Activated naive CD8-positive, alpha-beta T cell treated with anti-CD3 and anti-CD28 coated beads, Interleukin-2, amount 10 ng/mL, durations not matched to agents 7 days and 5 days (primary cell): ENCODE measurements around the gene S100A8. TPM values are rescaled to one million over a fixed set of nuclear protein-coding genes. Genes with fewer than 3 reads are reported as not detected.

Source experiments
- ATAC-seq: fragments of 150-1000 bp; cut with Tn5 transposase; one replicate; pipeline ENCODE4 v1.10.0; 2021; ENCODE audit warnings: low read depth, moderate library complexity
- POLR2A ChIA-PET: fragments of 350-600 bp; sonication (Branson Sonifier 250); formaldehyde crosslinking; loops from one replicate; lab custom pipeline; 2021; ENCODE audit warnings: antibody characterized with exemption; lab: Charles Lee
- DNase-seq: peaks from one replicate; pipeline ENCODE4 v3.0.0; 2021
- H3K27ac Mint-ChIP-seq: one replicate; pipeline ENCODE4 v1.8.0; 2022; ENCODE audit warnings: mild to moderate bottlenecking, mixed read lengths
- H3K27me3 Mint-ChIP-seq: one replicate; pipeline ENCODE4 v1.8.0; 2022; ENCODE audit warnings: mild to moderate bottlenecking, moderate library complexity, mixed read lengths
- H3K36me3 Mint-ChIP-seq: one replicate; pipeline ENCODE4 v1.8.0; 2021; ENCODE audit warnings: mild to moderate bottlenecking, mixed read lengths
- H3K4me1 Mint-ChIP-seq: one replicate; pipeline ENCODE4 v1.8.0; 2021; ENCODE audit warnings: mixed read lengths
- H3K4me3 Mint-ChIP-seq: one replicate; pipeline ENCODE4 v1.8.0; 2022; ENCODE audit warnings: mild to moderate bottlenecking, moderate library complexity, mixed read lengths
- H3K9me3 Mint-ChIP-seq: one replicate; pipeline ENCODE4 v1.8.0; 2021; ENCODE audit warnings: mixed read lengths
- total RNA-seq, 2 experiments: library from RNA; stranded (reverse); gene quantifications; one replicate each; pipeline ENCODE4 v1.2.3, GENCODE V29; 2021

The S100A8 gene
- total RNA-seq, 2 experiments from 2014 or later = 0.94 to 1.2 TPM

DNA sequence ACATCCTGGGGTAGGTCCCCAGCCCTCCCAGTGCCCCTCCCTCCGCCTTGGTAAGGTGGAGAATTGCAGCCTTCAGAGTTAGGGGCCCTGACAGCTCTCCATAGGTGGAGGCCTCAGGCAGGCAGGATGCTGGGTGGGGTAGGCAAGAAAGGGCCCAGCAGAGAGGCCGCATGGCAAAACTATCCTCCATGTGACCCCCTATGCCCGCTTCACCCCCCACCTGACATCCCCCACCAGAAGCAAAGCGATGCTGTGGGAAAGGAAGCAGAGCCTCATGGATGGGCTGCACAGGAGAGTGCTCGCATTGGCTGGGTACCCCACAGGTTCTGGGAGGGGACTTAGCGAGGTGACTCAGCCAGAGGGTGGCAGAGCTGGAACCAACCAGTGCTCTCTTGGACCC, 31.6 kb downstream of the S100A8 start:
- Mint-ChIP-seq H3K27ac (no peak overlapping the region), H3K27me3 (peaks cover 9% of the 10 kb centered on the region), H3K4me1 (peaks cover 15% of the 10 kb centered on the region), H3K9me3 (no peaks in the 10 kb centered on the region), H3K4me3 (no peak overlapping the region), H3K36me3 (no peaks in the 10 kb centered on the region)
- POLR2A ChIA-PET = no interaction called here
- DNase-seq = no peak
- ATAC-seq = no peak

DNA sequence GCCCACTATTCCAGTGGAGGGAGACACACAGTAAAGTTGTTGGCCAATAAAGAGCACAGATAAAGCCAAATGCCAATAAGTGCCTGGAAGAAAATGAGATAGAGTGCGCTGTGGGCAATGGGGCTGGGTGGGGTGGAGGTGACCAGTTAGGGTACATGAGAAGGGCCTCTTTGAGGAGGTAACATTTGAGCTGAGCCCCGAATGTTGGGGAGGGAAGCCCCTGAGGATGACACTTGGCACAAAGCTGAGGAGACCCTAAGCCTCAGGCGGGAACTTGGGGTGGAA, 32.2 kb downstream of the S100A8 start:
- Mint-ChIP-seq H3K27me3 (peaks cover 9% of the 10 kb centered on the region), H3K4me1 (peaks cover 15% of the 10 kb centered on the region), H3K36me3 (no peaks in the 10 kb centered on the region), H3K4me3 (no peak overlapping the region), H3K9me3 (no peaks in the 10 kb centered on the region), H3K27ac (no peak overlapping the region)
- POLR2A ChIA-PET = no interaction called here
- no peak for ATAC-seq
- DNase-seq = no peak

DNA sequence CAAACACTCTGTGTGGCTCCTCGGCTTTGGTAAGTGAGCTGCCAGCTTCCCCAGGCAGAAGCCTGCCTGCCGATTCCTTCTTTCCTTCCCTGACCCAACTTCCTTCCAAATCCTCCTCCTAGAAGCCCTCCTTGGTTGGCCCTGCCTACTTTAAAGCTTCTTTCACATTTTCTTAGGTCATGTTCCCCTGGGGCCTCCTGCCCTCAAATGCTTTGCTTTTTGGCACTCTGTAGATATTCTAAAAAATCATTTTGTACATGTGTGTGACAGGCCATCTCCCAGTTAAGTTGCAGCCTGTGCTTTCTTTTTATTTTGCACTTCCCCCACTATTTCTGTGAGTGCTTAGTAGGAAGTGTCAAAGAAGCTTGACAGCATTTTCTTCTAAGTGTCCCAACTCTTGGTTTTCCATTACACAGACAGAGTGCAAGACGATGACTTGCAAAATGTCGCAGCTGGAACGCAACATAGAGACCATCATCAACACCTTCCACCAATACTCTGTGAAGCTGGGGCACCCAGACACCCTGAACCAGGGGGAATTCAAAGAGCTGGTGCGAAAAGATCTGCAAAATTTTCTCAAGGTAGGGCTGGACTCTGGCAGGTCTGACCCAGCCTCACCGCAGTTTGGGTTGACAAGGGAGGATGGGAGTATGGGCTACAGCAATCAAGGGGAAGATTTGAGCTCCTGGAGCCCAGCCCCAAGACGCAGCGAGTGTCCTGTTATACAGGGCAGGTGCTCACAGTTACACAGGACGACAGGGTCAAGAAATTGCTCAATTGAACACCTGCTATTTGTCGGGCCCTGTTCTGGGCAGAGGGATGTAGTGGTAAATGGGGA, 32.8 kb downstream of the S100A8 start, which contains the start of gene S100A9:
S100A9 (plus strand) TSS at position 2 of the 838 bp plus-strand sequence; CDS start at position 432, 430 bp downstream.
- no peaks in the 10 kb centered on the region for H3K9me3 Mint-ChIP-seq
- POLR2A ChIA-PET = no interaction called here
- peak within 1 kb of the TSS; percentile 5 for H3K27ac Mint-ChIP-seq
- H3K4me3 Mint-ChIP-seq = peak within 1 kb of the TSS; percentile 22
- ATAC-seq = no peak
- no peaks in the 10 kb centered on the region for H3K36me3 Mint-ChIP-seq
- peaks cover 15% of the 10 kb centered on the region for H3K4me1 Mint-ChIP-seq
- DNase-seq = no peak
- peaks cover 6% of the 10 kb centered on the region for H3K27me3 Mint-ChIP-seq

DNA sequence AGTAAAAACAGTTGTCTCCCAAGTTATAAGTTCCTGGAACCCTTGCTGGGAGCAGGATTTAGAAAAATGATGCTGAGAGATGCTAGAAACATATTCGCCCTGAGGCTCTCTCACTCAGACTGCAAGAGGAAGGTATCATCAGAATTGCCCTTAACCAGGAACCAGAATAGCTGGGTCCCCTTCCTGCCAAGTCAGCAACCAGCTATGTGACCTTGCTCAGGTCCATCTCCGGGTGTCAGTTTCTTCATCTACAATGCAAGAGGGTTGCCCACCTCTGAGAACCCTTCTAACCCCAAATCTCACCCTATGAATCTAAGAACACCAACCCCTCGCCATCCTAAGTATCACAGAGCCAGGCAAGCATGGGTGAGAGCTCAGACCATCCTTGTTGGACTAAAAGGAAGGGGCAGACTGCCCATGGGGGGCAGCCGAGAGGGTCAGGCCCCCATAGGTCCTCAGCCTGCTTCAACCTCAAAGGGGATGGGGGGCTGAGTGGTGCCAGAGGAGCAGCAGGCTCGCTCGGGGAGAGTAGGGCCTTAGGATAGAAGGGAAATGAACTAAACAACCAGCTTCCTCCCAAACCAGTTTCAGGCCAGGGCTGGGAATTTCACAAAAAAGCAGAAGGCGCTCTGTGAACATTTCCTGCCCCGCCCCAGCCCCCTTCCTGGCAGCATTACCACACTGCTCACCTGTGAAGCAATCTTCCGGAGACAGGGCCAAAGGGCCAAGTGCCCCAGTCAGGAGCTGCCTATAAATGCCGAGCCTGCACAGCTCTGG, 33.6 kb downstream of the S100A8 start:
- Mint-ChIP-seq H3K27ac (peak overlapping the region; percentile 5), H3K4me1 (peaks cover 17% of the 10 kb centered on the region), H3K9me3 (no peaks in the 10 kb centered on the region), H3K4me3 (no peak overlapping the region), H3K36me3 (no peaks in the 10 kb centered on the region), H3K27me3 (peaks cover 2% of the 10 kb centered on the region)
- ATAC-seq (no peak), DNase-seq (no peak)
- POLR2A ChIA-PET = no interaction called here

DNA sequence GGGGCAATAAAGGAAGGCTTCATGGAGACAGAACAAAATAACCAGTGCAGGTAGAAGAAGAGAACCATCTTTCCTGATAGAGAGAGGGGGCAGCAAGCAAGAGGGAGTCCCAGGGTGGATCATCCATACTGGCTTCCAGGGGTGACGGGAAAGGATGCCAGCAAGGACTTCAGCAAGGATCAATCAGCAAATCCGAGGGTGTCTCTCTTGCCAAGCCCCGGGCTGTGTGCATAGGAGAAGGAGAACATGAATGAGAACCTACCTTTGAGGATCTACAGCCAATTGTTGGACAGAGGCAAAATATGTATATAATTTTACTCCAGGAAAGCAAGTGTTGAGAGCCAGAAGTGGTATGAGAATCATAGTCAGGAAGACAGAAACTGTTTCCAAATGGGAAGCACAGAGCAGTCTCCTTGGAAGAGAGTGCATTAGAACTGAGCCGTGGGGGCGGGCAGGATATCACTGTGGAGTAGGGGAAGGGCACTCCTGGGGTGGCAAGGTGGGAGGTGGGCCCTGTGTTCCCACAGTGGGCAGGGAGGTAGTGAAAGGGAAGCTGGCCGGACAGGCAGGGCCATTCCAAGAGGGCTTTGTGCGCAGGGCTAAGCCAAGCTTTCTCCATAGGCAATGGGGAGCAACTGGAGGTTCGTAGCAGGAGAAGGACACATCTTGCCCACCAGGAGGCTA, 34.3 kb downstream of the S100A8 start:
- POLR2A ChIA-PET = no interaction called here
- DNase-seq = no peak
- Mint-ChIP-seq H3K27me3 (peaks cover 2% of the 10 kb centered on the region), H3K4me1 (peaks cover 17% of the 10 kb centered on the region), H3K36me3 (no peaks in the 10 kb centered on the region), H3K27ac (no peak overlapping the region), H3K9me3 (no peaks in the 10 kb centered on the region), H3K4me3 (no peak overlapping the region)
- ATAC-seq = no peak

DNA sequence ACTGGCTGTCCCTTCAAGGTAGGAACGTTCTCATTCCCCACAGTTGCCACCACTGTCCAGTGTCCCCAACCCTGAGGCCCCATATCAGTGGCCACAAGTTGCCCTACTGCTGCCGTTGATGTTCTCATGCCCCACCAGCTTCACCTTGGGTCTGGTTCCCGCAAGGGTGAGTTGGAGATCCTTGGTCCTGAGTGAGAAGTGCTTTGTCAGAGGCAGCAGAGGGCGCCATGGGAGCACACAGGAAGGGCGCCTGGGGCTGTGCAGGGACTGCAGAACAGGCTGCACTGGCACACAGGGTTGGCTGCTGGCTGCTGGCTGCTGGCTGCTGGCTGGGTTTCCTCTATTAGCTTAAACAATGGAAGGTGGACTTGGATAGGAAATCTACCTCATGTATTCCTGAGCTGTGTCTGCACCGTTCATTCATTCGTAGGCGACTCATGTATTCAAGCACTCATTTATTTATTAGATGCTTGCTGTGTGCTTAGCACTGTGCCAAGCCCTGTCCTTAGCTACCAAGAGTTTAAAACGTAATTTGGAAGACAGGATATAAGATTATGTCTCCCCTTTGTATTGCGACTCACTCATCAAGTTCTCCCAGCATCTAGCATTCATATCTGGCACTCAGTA, 35.3 kb downstream of the S100A8 start:
- DNase-seq (peak; percentile 60), ATAC-seq (peak; percentile 84)
- Mint-ChIP-seq H3K4me3 (no peak overlapping the region), H3K27ac (no peak overlapping the region), H3K36me3 (no peaks in the 10 kb centered on the region), H3K27me3 (peaks cover 2% of the 10 kb centered on the region), H3K9me3 (no peaks in the 10 kb centered on the region), H3K4me1 (peaks cover 17% of the 10 kb centered on the region)
- POLR2A ChIA-PET = no interaction called here

DNA sequence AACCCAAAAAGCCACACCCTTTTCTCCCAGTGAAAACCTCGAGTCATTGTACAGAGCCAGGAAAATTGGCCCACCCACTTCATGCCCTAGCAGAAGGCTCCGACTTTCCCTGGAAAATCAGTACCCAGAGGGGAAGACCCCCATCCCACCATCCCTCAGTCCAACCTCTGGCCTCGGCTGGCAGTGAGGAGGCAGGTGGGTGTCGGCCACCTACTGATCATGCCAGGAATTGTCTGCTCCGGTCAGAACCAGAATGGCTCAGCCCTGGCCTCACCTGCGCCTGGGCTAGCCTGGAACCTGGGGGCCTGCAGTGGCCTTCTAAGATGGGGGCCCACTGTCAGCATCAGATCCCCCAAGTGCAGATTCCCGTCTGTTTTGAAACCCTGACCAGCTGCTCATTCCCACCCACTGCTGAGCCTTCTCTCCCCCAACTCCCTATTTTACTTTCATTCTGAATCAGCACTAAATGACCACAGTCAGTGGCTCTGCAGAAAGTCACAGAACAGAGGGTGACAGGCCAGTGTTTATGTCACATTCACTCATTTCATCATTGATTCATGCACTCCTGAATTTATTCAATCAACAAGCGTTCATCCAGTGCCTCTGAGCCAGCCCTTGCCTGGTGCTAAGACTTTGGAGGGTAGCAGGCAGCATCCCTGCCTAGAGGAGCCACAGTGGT, 36.2 kb downstream of the S100A8 start:
- POLR2A ChIA-PET = no interaction called here
- H3K27ac Mint-ChIP-seq = no peak overlapping the region
- no peak overlapping the region for H3K4me3 Mint-ChIP-seq
- no peaks in the 10 kb centered on the region for H3K36me3 Mint-ChIP-seq
- DNase-seq = no peak
- H3K4me1 Mint-ChIP-seq = peaks cover 17% of the 10 kb centered on the region
- ATAC-seq = no peak
- peaks cover 6% of the 10 kb centered on the region for H3K27me3 Mint-ChIP-seq
- H3K9me3 Mint-ChIP-seq = no peaks in the 10 kb centered on the region

DNA sequence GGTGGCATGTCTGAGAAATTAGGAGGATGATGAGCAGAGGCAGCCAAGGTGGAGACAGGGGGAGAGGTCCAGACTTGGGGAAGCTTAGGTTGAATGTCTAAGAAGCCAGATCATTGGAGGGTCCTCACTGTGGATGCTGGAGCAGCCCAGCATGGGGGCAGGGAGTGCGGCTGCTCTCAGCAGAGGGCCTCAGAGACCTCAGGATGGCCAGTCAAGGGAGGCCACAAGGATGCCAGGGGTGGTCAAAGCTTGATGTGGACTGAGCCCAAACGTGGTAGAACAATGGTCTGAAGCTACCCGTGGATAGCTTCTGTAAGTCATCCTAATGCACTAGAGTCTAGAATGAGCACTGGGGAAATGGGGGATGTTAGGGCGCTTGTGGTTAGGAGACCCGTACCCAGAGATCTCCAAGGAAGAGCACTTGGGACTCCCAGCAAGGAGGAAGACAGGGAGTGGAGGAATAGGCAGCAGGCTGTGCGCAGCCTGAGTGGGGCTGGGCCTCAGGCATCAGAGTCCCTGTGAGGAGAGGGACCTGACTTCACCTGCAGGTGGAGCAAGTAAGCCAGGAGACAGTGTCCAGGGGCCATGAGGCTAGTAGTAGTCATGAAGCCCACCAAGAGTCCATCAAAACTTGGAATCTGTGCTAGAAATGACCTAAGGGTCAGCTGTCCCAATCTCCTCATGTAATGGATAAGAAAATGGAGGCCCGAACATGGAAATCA, 37.5 kb downstream of the S100A8 start:
- peaks cover 17% of the 10 kb centered on the region for H3K4me1 Mint-ChIP-seq
- DNase-seq (no peak), ATAC-seq (no peak)
- H3K27ac Mint-ChIP-seq = no peak overlapping the region
- POLR2A ChIA-PET = no interaction called here
- H3K36me3 Mint-ChIP-seq = no peaks in the 10 kb centered on the region
- no peak overlapping the region for H3K4me3 Mint-ChIP-seq
- H3K9me3 Mint-ChIP-seq = no peaks in the 10 kb centered on the region
- H3K27me3 Mint-ChIP-seq = peaks cover 7% of the 10 kb centered on the region

DNA sequence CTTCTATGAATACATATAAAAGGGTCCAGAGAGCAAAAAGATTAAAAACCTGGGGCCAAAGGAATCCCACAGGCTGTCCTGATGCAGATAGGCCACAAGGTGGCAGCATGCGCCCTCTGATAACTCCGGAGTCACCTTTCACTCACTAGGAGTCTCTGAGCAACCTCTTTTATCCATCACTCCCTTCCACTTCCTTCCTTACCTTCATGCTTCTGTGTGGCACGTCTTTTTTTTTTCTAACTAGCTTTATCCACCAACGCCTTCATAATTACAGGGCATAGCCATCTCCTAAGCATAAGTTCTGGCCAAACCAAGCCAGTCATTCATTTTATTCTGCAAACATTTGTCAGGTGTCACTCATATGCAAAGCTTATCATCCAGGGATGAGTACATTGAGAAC, 38.4 kb downstream of the S100A8 start:
- H3K36me3 Mint-ChIP-seq = no peaks in the 10 kb centered on the region
- ATAC-seq = peak; percentile 56
- H3K4me1 Mint-ChIP-seq = peaks cover 11% of the 10 kb centered on the region
- POLR2A ChIA-PET = no interaction called here
- H3K4me3 Mint-ChIP-seq = no peak overlapping the region
- no peaks in the 10 kb centered on the region for H3K9me3 Mint-ChIP-seq
- H3K27ac Mint-ChIP-seq = no peak overlapping the region
- DNase-seq = peak; percentile 68
- peaks cover 9% of the 10 kb centered on the region for H3K27me3 Mint-ChIP-seq

DNA sequence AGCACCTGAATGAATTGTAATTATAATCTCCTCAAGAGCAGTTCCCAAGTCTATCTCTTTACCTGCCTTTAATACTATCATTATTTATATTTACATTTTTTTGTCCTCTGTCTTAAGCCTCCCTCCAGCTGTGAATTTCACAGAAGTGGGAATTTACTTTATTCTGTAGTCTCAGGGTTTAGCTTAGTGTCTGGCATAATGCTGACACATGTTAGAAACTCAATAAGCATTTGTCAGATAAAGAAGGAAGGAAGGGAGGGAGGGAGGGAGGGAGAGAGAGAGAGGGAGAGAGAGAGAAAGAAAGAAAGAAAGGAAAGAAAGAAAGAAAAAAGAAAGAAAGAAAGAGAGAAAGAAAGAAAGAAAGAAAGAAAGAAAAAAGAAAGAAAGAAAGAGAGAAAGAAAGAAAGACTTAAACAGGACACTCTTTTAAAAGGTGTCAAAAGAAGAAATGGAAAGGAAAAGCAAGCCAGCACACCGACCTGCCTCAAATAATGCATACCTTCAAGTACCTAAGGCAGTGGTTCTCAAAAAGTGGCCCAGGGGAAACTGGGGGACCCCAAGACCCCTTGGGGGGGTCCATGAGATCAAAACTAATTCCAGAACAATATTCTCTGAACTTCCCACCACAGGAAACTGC, 40.4 kb downstream of the S100A8 start:
- Mint-ChIP-seq H3K36me3 (no peaks in the 10 kb centered on the region), H3K27ac (no peak overlapping the region), H3K9me3 (no peaks in the 10 kb centered on the region), H3K4me1 (peaks cover 14% of the 10 kb centered on the region), H3K4me3 (no peak overlapping the region), H3K27me3 (peaks cover 24% of the 10 kb centered on the region)
- ATAC-seq (no peak), DNase-seq (no peak)
- POLR2A ChIA-PET = no interaction called here

DNA sequence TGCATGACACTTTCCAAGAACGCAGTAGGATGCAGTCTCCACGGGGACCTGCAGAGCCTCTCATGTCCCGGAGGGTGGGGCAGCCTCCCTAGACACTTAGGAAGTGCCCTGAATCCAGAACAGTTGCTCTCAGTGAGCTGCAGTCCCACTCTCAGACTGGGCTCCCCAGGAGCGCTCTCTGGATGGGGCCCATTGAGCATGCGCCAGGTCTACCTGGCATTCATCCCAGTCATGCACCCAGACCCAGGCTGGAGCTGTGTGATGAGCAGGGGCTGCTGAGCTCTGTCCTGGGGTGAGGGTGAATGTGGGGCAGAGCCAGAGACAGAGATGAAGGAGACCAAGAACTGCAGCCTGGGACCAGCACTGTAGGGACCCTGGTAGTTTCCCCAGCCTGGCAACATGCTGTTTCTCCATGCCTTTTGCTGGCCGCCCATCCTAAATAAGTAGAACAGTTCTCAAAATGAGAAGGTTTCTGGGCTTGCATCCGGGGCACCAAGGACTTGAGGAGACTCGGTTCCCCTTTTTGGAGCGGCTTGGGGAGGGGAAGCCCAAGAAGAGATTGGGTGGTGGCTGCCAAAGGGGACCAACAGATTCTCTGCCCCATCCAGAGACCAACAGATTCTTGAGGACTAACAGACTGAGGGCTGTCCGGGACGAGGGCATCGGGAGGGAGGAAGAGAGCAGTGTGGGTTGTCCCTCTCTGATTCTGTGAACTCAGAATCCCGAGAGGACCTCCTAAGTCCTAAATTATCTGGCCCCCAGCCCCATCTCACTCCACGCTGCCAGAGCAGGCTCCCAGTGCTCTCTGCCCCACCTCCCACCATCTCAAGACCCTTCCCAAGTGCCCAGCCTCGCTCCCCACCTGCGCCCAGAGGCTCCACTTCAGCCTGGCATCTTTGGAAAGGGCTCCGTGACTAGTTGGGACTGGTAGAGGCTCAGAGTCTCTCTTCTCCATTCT, 41.2 kb downstream of the S100A8 start:
- no peak overlapping the region for H3K27ac Mint-ChIP-seq
- H3K4me3 Mint-ChIP-seq = no peak overlapping the region
- POLR2A ChIA-PET = no interaction called here
- peaks cover 28% of the 10 kb centered on the region for H3K27me3 Mint-ChIP-seq
- peaks cover 20% of the 10 kb centered on the region for H3K4me1 Mint-ChIP-seq
- DNase-seq (no peak), ATAC-seq (no peak)
- no peaks in the 10 kb centered on the region for H3K9me3 Mint-ChIP-seq
- H3K36me3 Mint-ChIP-seq = no peaks in the 10 kb centered on the region
